Mesodermal cell (in vitro differentiated cells): Measurements from ENCODE around the gene RPL18A.

Source experiments
- H3K27ac ChIP-seq: 2 replicates; pipeline ENCODE4 v1.7.0; 2013; ENCODE audit warnings: mild to moderate bottlenecking, low read depth, low read length, moderate library complexity; ENCODE audit not compliant: severe bottlenecking
- H3K36me3 ChIP-seq: 2 replicates; pipeline ENCODE4 v1.7.1; 2013; ENCODE audit warnings: mild to moderate bottlenecking, low read length, moderate library complexity; ENCODE audit not compliant: control insufficient read depth, insufficient read depth
- H3K4me1 ChIP-seq: one replicate; pipeline ENCODE4 v1.7.1; 2013; ENCODE audit warnings: mild to moderate bottlenecking, low read length; ENCODE audit not compliant: insufficient read depth, control insufficient read depth, poor library complexity, severe bottlenecking
- H3K4me3 ChIP-seq: 2 replicates; pipeline ENCODE4 v1.7.0; 2013; ENCODE audit warnings: low read length, control low read depth, mild to moderate bottlenecking; ENCODE audit not compliant: insufficient read depth, poor library complexity, severe bottlenecking; ENCODE audit errors: extremely low read depth
- H3K9me3 ChIP-seq: 2 replicates; pipeline ENCODE4 v1.7.1; 2013; ENCODE audit warnings: mild to moderate bottlenecking, low read length, moderate library complexity; ENCODE audit not compliant: control insufficient read depth
- WGBS, 2 experiments: methylation state at CpG; one replicate each; pipeline ENCODE4 v1.1.5; 2013; ENCODE audit warnings: missing lambda C conversion rate in 2 of 2; ENCODE audit not compliant: insufficient coverage in 2 of 2; 5-methylcytosine and 5-hydroxymethylcytosine counted together

RPL18A gene

GRCh38 chr19:17830567-17831418 is 28.9 kb upstream of the RPL18A start:
- Histone ChIP-seq H3K27ac (peak overlapping the region; percentile 49), H3K4me1 (no peaks in the 10 kb centered on the region), H3K36me3 (no peaks in the 10 kb centered on the region), H3K4me3 (peak overlapping the region; percentile 30), H3K9me3 (no peaks in the 10 kb centered on the region)
- WGBS, 2 experiments = 40 to 50% methylated on average over 35 to 43 of the region's 50 CpGs

- no peaks in the 10 kb centered on the region for H3K36me3 ChIP-seq
- no peaks in the 10 kb centered on the region for H3K9me3 ChIP-seq
- H3K4me1 ChIP-seq = no peaks in the 10 kb centered on the region
- no peak overlapping the region for H3K4me3 ChIP-seq
- 91 to 94% methylated on average over 22 of the region's 25 CpGs for WGBS, 2 experiments
- H3K27ac ChIP-seq = no peak overlapping the region
Measured at GRCh38 chr19:17831419-17831888, 28.3 kb upstream of the RPL18A start.

GRCh38 chr19:17832443-17833208 is 27.1 kb upstream of the RPL18A start:
- no peaks in the 10 kb centered on the region for H3K4me1 ChIP-seq
- WGBS, 2 experiments = 94 to 95% methylated on average over 14 to 15 of the region's 17 CpGs
- H3K27ac ChIP-seq = no peak overlapping the region
- H3K36me3 ChIP-seq = no peaks in the 10 kb centered on the region
- no peaks in the 10 kb centered on the region for H3K9me3 ChIP-seq
- H3K4me3 ChIP-seq = no peak overlapping the region

- Histone ChIP-seq H3K4me3 (no peak overlapping the region), H3K27ac (no peak overlapping the region), H3K36me3 (no peaks in the 10 kb centered on the region), H3K4me1 (no peaks in the 10 kb centered on the region), H3K9me3 (no peaks in the 10 kb centered on the region)
- 73 to 89% methylated on average over 14 to 24 of the region's 27 CpGs for WGBS, 2 experiments
Measured at GRCh38 chr19:17834350-17835181, 25.1 kb upstream of the RPL18A start.

GRCh38 chr19:17835182-17836006 is 24.3 kb upstream of the RPL18A start:
- Histone ChIP-seq H3K27ac (no peak overlapping the region), H3K36me3 (no peaks in the 10 kb centered on the region), H3K9me3 (no peaks in the 10 kb centered on the region), H3K4me1 (no peaks in the 10 kb centered on the region), H3K4me3 (no peak overlapping the region)
- WGBS, 2 experiments = 85 to 90% methylated on average over 3 to 6 of the region's 8 CpGs

GRCh38 chr19:17836530-17836929 is 23.2 kb upstream of the RPL18A start:
- Histone ChIP-seq H3K27ac (no peak overlapping the region), H3K36me3 (no peaks in the 10 kb centered on the region), H3K4me3 (no peak overlapping the region), H3K4me1 (no peaks in the 10 kb centered on the region), H3K9me3 (no peaks in the 10 kb centered on the region)
- 73 to 84% methylated on average over 4 of the region's 4 CpGs for WGBS, 2 experiments

GRCh38 chr19:17837972-17838371 is 21.7 kb upstream of the RPL18A start:
- WGBS, 2 experiments = 94% methylated on average over 4 to 6 of the region's 7 CpGs
- H3K9me3 ChIP-seq = no peaks in the 10 kb centered on the region
- H3K4me1 ChIP-seq = no peaks in the 10 kb centered on the region
- H3K36me3 ChIP-seq = no peaks in the 10 kb centered on the region
- H3K4me3 ChIP-seq = no peak overlapping the region
- H3K27ac ChIP-seq = no peak overlapping the region

- no peak overlapping the region for H3K27ac ChIP-seq
- no peaks in the 10 kb centered on the region for H3K9me3 ChIP-seq
- WGBS, 2 experiments = 84 to 88% methylated on average over 5 to 6 of the region's 6 CpGs
- no peak overlapping the region for H3K4me3 ChIP-seq
- H3K36me3 ChIP-seq = no peaks in the 10 kb centered on the region
- H3K4me1 ChIP-seq = no peaks in the 10 kb centered on the region
Measured at GRCh38 chr19:17840019-17840418, 19.7 kb upstream of the RPL18A start.

GRCh38 chr19:17841371-17841809 is 18.3 kb upstream of the RPL18A start:
- 19 to 29% methylated on average over 17 to 18 of the region's 30 CpGs for WGBS, 2 experiments

More at GRCh38 chr19:17841371-17841809, 18.3 kb upstream of the RPL18A start:
- Histone ChIP-seq H3K4me1 (no peaks in the 10 kb centered on the region), H3K4me3 (peak overlapping the region; percentile 38), H3K27ac (no peak overlapping the region), H3K9me3 (no peaks in the 10 kb centered on the region), H3K36me3 (no peaks in the 10 kb centered on the region)
